GM12878 (cell line): ENCODE data around the gene FAM163B. TPM values are rescaled to one million over a fixed set of nuclear protein-coding genes. Genes with fewer than 3 reads are reported as not detected.

ENCODE experiments used
- ATAC-seq: fragments of 200-7000 bp; cut with Tn5 transposase; 3 replicates; pipeline ENCODE4 v1.9.1; 2020; ENCODE audit warnings: mild to moderate bottlenecking, moderate library complexity
- BruUV-seq: library from RNA; stranded (reverse); fragments of 400-500 nt; replicated peaks from 2 replicates; lab custom pipeline; 2021; lab: Mats Ljungman, UMichigan
- CTCF ChIA-PET: fragments of 300-600 bp; sonication (Branson Sonifier 250); formaldehyde crosslinking; extraction: SDS; loops from one replicate; lab custom pipeline; 2021; ENCODE audit warnings: inconsistent platforms; lab: Yijun Ruan, JAX
- POLR2A ChIA-PET: fragments of 350-600 bp; formaldehyde crosslinking; extraction: SDS; loops from one replicate; lab custom pipeline; 2021; ENCODE audit warnings: inconsistent platforms; lab: Charles Lee
- RAD21 ChIA-PET: fragments of 300-600 bp; sonication (Branson Sonifier 250); formaldehyde crosslinking; loops from one replicate; lab custom pipeline; 2023; ENCODE audit warnings: antibody characterized with exemption; ENCODE audit not compliant: unreplicated experiment; lab: Charles Lee
- SMC1A ChIA-PET: fragments of 300-600 bp; sonication (Branson Sonifier 250); formaldehyde crosslinking; loops from one replicate; lab custom pipeline; 2023; ENCODE audit not compliant: unreplicated experiment, uncharacterized antibody; lab: Charles Lee
- DNase-seq: peaks from one replicate; pipeline ENCODE4 v3.0.0-alpha.2; 2011; ENCODE audit warnings: low read depth, low spot score
- FAIRE-seq: peaks from 3 replicates; lab custom pipeline; 2011; peaks lifted over from hg19 to GRCh38; lab: Jason Lieb, UNC
- H2AFZ ChIP-seq: 2 replicates; pipeline ENCODE4 v1.6.0; 2011; ENCODE audit warnings: low read depth, low read length, control low read depth; ENCODE audit not compliant: control insufficient read depth
- H3K27ac ChIP-seq: 2 replicates; pipeline ENCODE4 v1.5.1; 2011; ENCODE audit warnings: control low read depth; ENCODE audit not compliant: control insufficient read depth, insufficient read depth
- H3K27me3 ChIP-seq, 2 experiments: replicated peaks in 1 of 2; 2 replicates each; pipeline versions ENCODE4 v1.6.0 to v1.6.1; 2011; ENCODE audit warnings: low read length in 1 of 2; ENCODE audit not compliant: control insufficient read depth in 2 of 2, insufficient read depth in 2 of 2
- H3K36me3 ChIP-seq, 2 experiments: 2 replicates each; pipeline ENCODE4 v1.5.1; 2011; ENCODE audit warnings: low read length in 1 of 2; ENCODE audit not compliant: control insufficient read depth in 2 of 2, insufficient read depth in 2 of 2
- H3K4me1 ChIP-seq: 2 replicates; pipeline ENCODE4 v1.6.1; 2011; ENCODE audit warnings: mild to moderate bottlenecking, low read length, moderate library complexity, mixed read lengths; ENCODE audit not compliant: control insufficient read depth, insufficient read depth
- H3K4me2 ChIP-seq: 2 replicates; pipeline ENCODE4 v1.6.0; 2011; ENCODE audit warnings: control low read depth; ENCODE audit not compliant: control insufficient read depth, insufficient read depth
- H3K4me3 ChIP-seq: fragments of 200-600 bp; sonication (generic); 2 replicates; pipeline ENCODE4 v1.5.1; 2016
- H3K79me2 ChIP-seq: 2 replicates; pipeline ENCODE4 v1.6.0; 2011; ENCODE audit warnings: low read length; ENCODE audit not compliant: control insufficient read depth, insufficient read depth
- H3K9ac ChIP-seq: 2 replicates; pipeline ENCODE4 v1.8.0; 2011; ENCODE audit warnings: low read length, control low read depth, mixed read lengths; ENCODE audit not compliant: control insufficient read depth, insufficient read depth
- H3K9me3 ChIP-seq: replicated peaks from 3 replicates; pipeline ENCODE4 v1.5.1; 2011; ENCODE audit warnings: mild to moderate bottlenecking, low read length; ENCODE audit not compliant: control insufficient read depth, insufficient read depth
- H4K20me1 ChIP-seq: 2 replicates; pipeline ENCODE4 v1.6.0; 2011; ENCODE audit not compliant: control insufficient read depth, insufficient read depth
- BHLHE40 ChIP-seq, 2 experiments: fragments of 450-650 bp in 1 of 2; IDR thresholded peaks; 2 replicates each; pipeline ENCODE4 v1.6.1; 2011 to 2017; ENCODE audit warnings: low read depth in 2 of 2, borderline replicate concordance in 1 of 2, improper control_type of control experiment in 1 of 2, low read length in 1 of 2, mild to moderate bottlenecking in 1 of 2
- CREB1 ChIP-seq: IDR thresholded peaks from 2 replicates; pipeline ENCODE4 v1.6.1; 2012; ENCODE audit warnings: low read depth, mild to moderate bottlenecking, inconsistent platforms
- EGR1 ChIP-seq, 2 experiments: IDR thresholded peaks; 1 replicate in 1 of 2; 2 replicates in 1 of 2; pipeline ENCODE4 v1.6.1; 2011 to 2012; ENCODE audit warnings: low read depth in 2 of 2, low read length in 2 of 2, borderline replicate concordance in 1 of 2, mild to moderate bottlenecking in 1 of 2, moderate library complexity in 1 of 2
- FOXM1 ChIP-seq: IDR thresholded peaks from 2 replicates; pipeline ENCODE4 v1.6.1; 2012; ENCODE audit warnings: low read depth, mild to moderate bottlenecking, inconsistent platforms, low read length, moderate library complexity
- LARP7 ChIP-seq: fragments of 450-650 bp; IDR thresholded peaks from 2 replicates; pipeline ENCODE4 v1.6.1; 2017; ENCODE audit warnings: mild to moderate bottlenecking
- NFIC ChIP-seq: IDR thresholded peaks from 2 replicates; pipeline ENCODE4 v1.6.1; 2012; ENCODE audit warnings: low read depth, mild to moderate bottlenecking, inconsistent platforms, low read length, moderate library complexity
- NR2C1 ChIP-seq: fragments of 450-650 bp; IDR thresholded peaks from 2 replicates; pipeline ENCODE4 v1.6.1; 2017; ENCODE audit warnings: antibody characterized with exemption, mild to moderate bottlenecking, moderate library complexity
- RELA ChIP-seq: fragments of 450-650 bp; IDR thresholded peaks from 2 replicates; pipeline ENCODE4 v1.8.0; 2014; ENCODE audit warnings: borderline replicate concordance; ENCODE audit not compliant: partially characterized antibody
- SMAD5 ChIP-seq: IDR thresholded peaks from 2 replicates; pipeline ENCODE4 v1.6.1; 2016; ENCODE audit warnings: antibody characterized with exemption, low read depth
- SREBF1 ChIP-seq: IDR thresholded peaks from 2 replicates; pipeline ENCODE4 v1.6.1; 2012; ENCODE audit warnings: mild to moderate bottlenecking, low read length
- SRF ChIP-seq, 2 experiments: IDR thresholded peaks; 2 replicates each; pipeline ENCODE4 v1.6.1; 2011; ENCODE audit warnings: low read depth in 2 of 2, low read length in 2 of 2, mild to moderate bottlenecking in 1 of 2, moderate library complexity in 1 of 2
- SUZ12 ChIP-seq: fragments of 200-600 bp; sonication (generic); IDR thresholded peaks from one replicate; pipeline ENCODE4 v1.6.1; 2018; ENCODE audit warnings: antibody characterized with exemption, mild to moderate bottlenecking; ENCODE audit not compliant: unreplicated experiment
- TCF12 ChIP-seq: IDR thresholded peaks from 2 replicates; pipeline ENCODE4 v1.6.1; 2011; ENCODE audit warnings: low read depth, mild to moderate bottlenecking, low read length
- TCF3 ChIP-seq: IDR thresholded peaks from 2 replicates; pipeline ENCODE4 v1.6.1; 2012; ENCODE audit warnings: low read depth, mild to moderate bottlenecking, low read length, borderline replicate concordance; ENCODE audit not compliant: insufficient read depth
- WGBS: methylation state at CpG from one replicate; pipeline ENCODE4 v1.1.6; 2016; ENCODE audit warnings: low lambda C conversion rate; ENCODE audit not compliant: insufficient replicate concordance, insufficient coverage; ENCODE audit errors: missing lambda C conversion rate; 5-methylcytosine and 5-hydroxymethylcytosine counted together
- in situ Hi-C: fragments of 300-500 bp; cut with MboI; formaldehyde crosslinking; loops from 9 replicates; pipeline ENCODE4 v1.14.3; 2018; ENCODE audit warnings: mixed read lengths
- intact Hi-C: fragments of 100-400 bp; cut with micrococcal nuclease; formaldehyde crosslinking; loops from one replicate; pipeline ENCODE4 v1.14.2; 2022; ENCODE audit not compliant: unreplicated experiment
- polyA plus RNA-seq, 11 experiments: library from polyadenylated mRNA; depleted of rRNA in 4 of 11; unstranded in 6 of 11; stranded (reverse) in 5 of 11; fragments of >200 nt; fragmentation: Nextera tagmentation in 4 of 11; fragmentation: Illumina TruSeq in 1 of 11; extraction: Ambion mirVana in 4 of 11; extraction: Trizol in 1 of 11; gene quantifications; 1 replicate in 1 of 11; 2 replicates in 10 of 11; pipeline versions ENCODE4 v1.2.1 to v1.2.3, GENCODE V29; 2011 to 2016; ENCODE audit warnings: inconsistent platforms in 2 of 11, missing spikeins in 2 of 11, low read depth in 1 of 11
- total RNA-seq, 4 experiments: library from RNA; depleted of rRNA in 3 of 4; stranded (reverse); fragments of >200 nt in 3 of 4; fragmentation: Illumina TruSeq in 1 of 4; extraction: Trizol in 1 of 4; gene quantifications; 2 replicates each; pipeline versions ENCODE4 v1.2.1 to v1.2.3, GENCODE V29; 2013 to 2021
- TF ChIP-seq, protein P1 (sequence below): fragments of 450-650 bp; formaldehyde crosslinking; IDR thresholded peaks from 2 replicates; pipeline ENCODE4 v1.4.0; 2020; ENCODE audit warnings: mild to moderate bottlenecking, moderate library complexity
- TF ChIP-seq, protein P2 (sequence below): fragments of 450-650 bp; IDR thresholded peaks from 2 replicates; pipeline ENCODE4 v1.6.1; 2017; ENCODE audit warnings: mild to moderate bottlenecking, moderate library complexity

Gene FAM163B
- total and polyA plus RNA-seq, 10 of the 15 experiments (the other 5 are each of a cell fraction or from before 2014, with no cell fraction given) = not detected

DNA sequence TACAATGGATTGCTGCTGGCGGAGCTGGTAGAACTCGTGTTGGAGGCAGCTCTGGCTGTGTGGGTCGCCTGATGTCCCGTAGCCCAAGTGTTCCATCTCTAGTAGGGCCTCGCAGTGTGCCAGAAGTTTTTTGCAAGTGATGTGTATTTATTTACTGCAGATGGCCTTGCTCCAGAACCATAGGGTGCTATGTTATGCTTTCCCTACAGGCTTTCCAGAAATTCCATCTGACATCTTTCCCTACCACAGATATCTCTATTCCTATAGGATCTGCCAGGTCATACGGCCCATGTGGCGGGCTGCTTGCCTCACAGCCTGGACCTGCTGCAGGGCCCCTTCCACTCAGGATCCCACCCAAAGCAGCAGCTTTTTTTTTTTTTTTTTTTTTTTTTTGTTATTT is 57.7 kb downstream of the FAM163B start (continued):
- TF ChIP-seq, protein P1, sequence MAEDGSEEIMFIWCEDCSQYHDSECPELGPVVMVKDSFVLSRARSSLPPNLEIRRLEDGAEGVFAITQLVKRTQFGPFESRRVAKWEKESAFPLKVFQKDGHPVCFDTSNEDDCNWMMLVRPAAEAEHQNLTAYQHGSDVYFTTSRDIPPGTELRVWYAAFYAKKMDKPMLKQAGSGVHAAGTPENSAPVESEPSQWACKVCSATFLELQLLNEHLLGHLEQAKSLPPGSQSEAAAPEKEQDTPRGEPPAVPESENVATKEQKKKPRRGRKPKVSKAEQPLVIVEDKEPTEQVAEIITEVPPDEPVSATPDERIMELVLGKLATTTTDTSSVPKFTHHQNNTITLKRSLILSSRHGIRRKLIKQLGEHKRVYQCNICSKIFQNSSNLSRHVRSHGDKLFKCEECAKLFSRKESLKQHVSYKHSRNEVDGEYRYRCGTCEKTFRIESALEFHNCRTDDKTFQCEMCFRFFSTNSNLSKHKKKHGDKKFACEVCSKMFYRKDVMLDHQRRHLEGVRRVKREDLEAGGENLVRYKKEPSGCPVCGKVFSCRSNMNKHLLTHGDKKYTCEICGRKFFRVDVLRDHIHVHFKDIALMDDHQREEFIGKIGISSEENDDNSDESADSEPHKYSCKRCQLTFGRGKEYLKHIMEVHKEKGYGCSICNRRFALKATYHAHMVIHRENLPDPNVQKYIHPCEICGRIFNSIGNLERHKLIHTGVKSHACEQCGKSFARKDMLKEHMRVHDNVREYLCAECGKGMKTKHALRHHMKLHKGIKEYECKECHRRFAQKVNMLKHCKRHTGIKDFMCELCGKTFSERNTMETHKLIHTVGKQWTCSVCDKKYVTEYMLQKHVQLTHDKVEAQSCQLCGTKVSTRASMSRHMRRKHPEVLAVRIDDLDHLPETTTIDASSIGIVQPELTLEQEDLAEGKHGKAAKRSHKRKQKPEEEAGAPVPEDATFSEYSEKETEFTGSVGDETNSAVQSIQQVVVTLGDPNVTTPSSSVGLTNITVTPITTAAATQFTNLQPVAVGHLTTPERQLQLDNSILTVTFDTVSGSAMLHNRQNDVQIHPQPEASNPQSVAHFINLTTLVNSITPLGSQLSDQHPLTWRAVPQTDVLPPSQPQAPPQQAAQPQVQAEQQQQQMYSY (CRISPR knock-in tag) = no peak
- TF ChIP-seq TCF3 (no peak), SMAD5 (no peak), BHLHE40 (IDR thresholded peaks at IDR 0.05; ENCODE audit: borderline replicate concordance in 1 of 2, low read depth in 2 of 2, low read length in 1 of 2) (no peak), FOXM1 (no peak), SUZ12 (no peak)

DNA sequence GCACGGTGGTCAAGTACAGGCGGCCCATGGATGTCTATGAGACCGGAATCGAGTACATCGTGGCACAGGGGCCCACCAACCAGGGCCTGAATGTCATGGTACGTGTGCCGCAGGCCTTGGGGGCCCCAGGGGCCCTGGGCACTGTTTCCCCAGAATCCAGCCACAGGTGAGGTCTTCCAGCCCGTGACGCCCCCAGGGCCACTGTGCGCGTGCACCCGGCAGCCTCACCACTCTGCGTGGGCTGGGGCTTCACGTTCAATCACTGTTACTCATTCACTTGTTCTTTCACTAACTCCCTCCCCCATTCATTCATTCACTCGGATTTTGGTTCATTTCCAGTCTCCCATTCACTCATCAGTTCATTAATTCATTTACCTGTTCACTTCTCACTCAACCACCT is 62.1 kb downstream of the FAM163B start:
- SMC1A ChIA-PET = no interaction called here
- Histone ChIP-seq H3K27me3 (peaks cover 0 to 5% of the 10 kb centered on the region in 2 experiments; a peak in 3 of 4 replicates), H3K27ac (no peak overlapping the region), H2AFZ (no peak overlapping the region), H3K4me3 (no peak overlapping the region), H3K9me3 (no peaks in the 10 kb centered on the region), H3K79me2 (no peaks in the 10 kb centered on the region), H3K9ac (no peak overlapping the region), H3K36me3 (no peaks in the 10 kb centered on the region), H4K20me1 (no peaks in the 10 kb centered on the region), H3K4me1 (no peaks in the 10 kb centered on the region), H3K4me2 (no peak overlapping the region)
- FAIRE-seq (no peak), DNase-seq (no peak), ATAC-seq (no peak)
- WGBS = 36% methylated on average over 15 of the region's 15 CpGs
- TF ChIP-seq NFIC (no peak), SRF (IDR thresholded peaks at IDR 0.05; ENCODE audit: low read depth in 2 of 2, low read length in 2 of 2) (no peak), CREB1 (no peak), NR2C1 (no peak), RELA (no peak), SREBF1 (no peak), LARP7 (no peak), TCF12 (no peak), EGR1 (IDR thresholded peaks at IDR 0.05; ENCODE audit: borderline replicate concordance in 1 of 2, low read depth in 2 of 2, low read length in 2 of 2) (no peak)
- TF ChIP-seq, protein P2, sequence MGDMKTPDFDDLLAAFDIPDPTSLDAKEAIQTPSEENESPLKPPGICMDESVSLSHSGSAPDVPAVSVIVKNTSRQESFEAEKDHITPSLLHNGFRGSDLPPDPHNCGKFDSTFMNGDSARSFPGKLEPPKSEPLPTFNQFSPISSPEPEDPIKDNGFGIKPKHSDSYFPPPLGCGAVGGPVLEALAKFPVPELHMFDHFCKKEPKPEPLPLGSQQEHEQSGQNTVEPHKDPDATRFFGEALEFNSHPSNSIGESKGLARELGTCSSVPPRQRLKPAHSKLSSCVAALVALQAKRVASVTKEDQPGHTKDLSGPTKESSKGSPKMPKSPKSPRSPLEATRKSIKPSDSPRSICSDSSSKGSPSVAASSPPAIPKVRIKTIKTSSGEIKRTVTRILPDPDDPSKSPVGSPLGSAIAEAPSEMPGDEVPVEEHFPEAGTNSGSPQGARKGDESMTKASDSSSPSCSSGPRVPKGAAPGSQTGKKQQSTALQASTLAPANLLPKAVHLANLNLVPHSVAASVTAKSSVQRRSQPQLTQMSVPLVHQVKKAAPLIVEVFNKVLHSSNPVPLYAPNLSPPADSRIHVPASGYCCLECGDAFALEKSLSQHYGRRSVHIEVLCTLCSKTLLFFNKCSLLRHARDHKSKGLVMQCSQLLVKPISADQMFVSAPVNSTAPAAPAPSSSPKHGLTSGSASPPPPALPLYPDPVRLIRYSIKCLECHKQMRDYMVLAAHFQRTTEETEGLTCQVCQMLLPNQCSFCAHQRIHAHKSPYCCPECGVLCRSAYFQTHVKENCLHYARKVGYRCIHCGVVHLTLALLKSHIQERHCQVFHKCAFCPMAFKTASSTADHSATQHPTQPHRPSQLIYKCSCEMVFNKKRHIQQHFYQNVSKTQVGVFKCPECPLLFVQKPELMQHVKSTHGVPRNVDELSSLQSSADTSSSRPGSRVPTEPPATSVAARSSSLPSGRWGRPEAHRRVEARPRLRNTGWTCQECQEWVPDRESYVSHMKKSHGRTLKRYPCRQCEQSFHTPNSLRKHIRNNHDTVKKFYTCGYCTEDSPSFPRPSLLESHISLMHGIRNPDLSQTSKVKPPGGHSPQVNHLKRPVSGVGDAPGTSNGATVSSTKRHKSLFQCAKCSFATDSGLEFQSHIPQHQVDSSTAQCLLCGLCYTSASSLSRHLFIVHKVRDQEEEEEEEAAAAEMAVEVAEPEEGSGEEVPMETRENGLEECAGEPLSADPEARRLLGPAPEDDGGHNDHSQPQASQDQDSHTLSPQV = no peak
- RAD21 ChIA-PET = no interaction called here
- POLR2A ChIA-PET = no interaction called here
- intact Hi-C loops (no loop called here), in situ Hi-C loops (loop anchor here (25.0 kb wide), 1 partner anchor 465 kb away; no protein-coding TSS in a partner anchor)
- CTCF ChIA-PET = no interaction called here
- no TSS peak for BruUV-seq
